HG02973 (cell line): ENCODE measurements around the gene RUBCNL.

Experiments
- ATAC-seq: cut with Tn5 transposase; IDR thresholded peaks from one replicate; pipeline ENCODE4 v1.9.1; 2021; ENCODE audit warnings: moderate library complexity; ENCODE audit not compliant: unreplicated experiment

The RUBCNL gene

GRCh38 chr13:46341112-46341711, 45.8 kb downstream of the RUBCNL start:
- peak; percentile 76 for ATAC-seq

- no peak for ATAC-seq
These were observed 46.4 kb downstream of the RUBCNL start for GRCh38 chr13:46340631-46341111.

- no peak for ATAC-seq
These were observed 47.0 kb downstream of the RUBCNL start for GRCh38 chr13:46340011-46340410.

- ATAC-seq = no peak
These were observed 47.9 kb downstream of the RUBCNL start for GRCh38 chr13:46339035-46339666.

- ATAC-seq = no peak
These were observed 49.4 kb downstream of the RUBCNL start for GRCh38 chr13:46337700-46338099.

GRCh38 chr13:46334035-46334822, 52.8 kb downstream of the RUBCNL start:
- ATAC-seq = no peak

- no peak for ATAC-seq
These were observed 54.3 kb downstream of the RUBCNL start for GRCh38 chr13:46332772-46333171.

- ATAC-seq = no peak
These were observed 57.4 kb downstream of the RUBCNL start for GRCh38 chr13:46329624-46330023.

GRCh38 chr13:46327246-46327645, 59.8 kb downstream of the RUBCNL start:
- ATAC-seq = no peak

GRCh38 chr13:46324976-46325375, 62.1 kb downstream of the RUBCNL start:
- ATAC-seq = no peak

- no peak for ATAC-seq
These were observed 65.4 kb downstream of the RUBCNL start for GRCh38 chr13:46321494-46322225.

- ATAC-seq = no peak
These were observed 66.2 kb downstream of the RUBCNL start for GRCh38 chr13:46320821-46321220.

- no peak for ATAC-seq
These were observed 66.6 kb downstream of the RUBCNL start for GRCh38 chr13:46320406-46320805.

- ATAC-seq = no peak
These were observed 68.1 kb downstream of the RUBCNL start for GRCh38 chr13:46318986-46319385.

GRCh38 chr13:46317120-46317519, 69.9 kb downstream of the RUBCNL start:
- ATAC-seq = no peak

- ATAC-seq = no peak
These were observed 71.5 kb downstream of the RUBCNL start for GRCh38 chr13:46315491-46316075.

- no peak for ATAC-seq
These were observed 72.0 kb downstream of the RUBCNL start for GRCh38 chr13:46315036-46315435.

GRCh38 chr13:46314587-46314986, 72.5 kb downstream of the RUBCNL start:
- no peak for ATAC-seq

GRCh38 chr13:46313432-46314257, 73.4 kb downstream of the RUBCNL start:
- no peak for ATAC-seq

GRCh38 chr13:46313024-46313423, 74.0 kb downstream of the RUBCNL start:
- no peak for ATAC-seq
